ENCODE measurements around the gene ATG7.
"Not testable (repeated sequence)": the region's sequence is repeated elsewhere in the genome, so short reads cannot be mapped to it uniquely, and the experiment has no call there.

The ATG7 gene

DNA sequence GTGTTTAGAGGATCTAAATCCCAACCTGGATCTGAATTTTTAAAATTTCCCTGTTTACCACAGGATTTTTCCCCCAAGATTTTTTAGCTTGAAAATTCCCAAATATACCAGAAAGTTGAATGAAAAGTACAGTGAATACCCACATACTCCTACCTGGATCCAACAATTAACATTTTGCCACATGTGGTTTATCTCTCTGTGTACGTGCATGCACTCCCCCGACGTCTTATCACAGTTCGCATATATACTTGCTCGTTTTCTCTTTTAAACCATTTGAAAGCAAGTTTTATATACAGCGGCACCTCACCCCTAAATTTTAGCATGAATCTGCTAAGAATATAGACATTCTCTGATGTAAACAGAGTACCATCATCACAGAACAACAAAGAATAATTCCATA lies 165.3 kb downstream of the ATG7 start:
- no peak for DNase-seq

DNA sequence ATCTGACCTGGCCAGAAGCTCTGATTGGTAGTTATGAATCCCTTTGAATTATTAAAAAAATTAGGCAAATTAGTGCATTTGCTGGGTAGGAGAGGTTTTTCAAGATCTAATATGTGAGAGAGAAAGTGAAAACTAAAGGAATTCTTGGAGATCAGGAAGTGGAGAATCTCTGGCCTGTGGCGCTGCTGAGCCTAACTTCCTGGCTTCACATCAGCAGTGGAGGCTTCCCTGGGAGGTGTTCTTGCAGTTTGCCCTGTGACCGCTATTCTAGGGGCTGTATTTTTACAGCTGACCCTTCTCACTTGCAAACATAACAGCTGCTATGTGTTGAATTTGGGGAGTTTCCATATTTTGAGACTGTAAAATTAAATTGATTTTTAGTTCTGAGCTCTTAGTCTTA lies 166.4 kb downstream of the ATG7 start:
- no peak for DNase-seq

DNA sequence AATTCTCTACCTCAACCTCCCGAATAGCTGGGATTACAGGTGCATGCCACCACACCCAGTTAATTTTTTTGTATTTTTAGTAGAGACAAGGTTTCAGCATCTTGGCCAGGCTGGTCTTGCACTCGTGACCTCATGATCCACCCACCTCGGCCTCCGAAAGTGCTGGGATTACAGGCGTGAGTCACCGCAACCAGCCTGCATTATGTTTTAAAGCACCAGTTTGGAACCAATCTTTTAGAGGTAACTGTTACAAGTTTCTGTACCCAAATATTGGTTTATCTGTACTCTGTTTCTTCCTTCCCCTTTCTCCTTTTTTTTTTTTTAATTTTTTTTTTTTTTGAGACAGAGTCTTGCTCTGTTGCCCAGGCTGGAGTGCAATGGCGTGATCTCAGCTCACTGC lies 169.1 kb downstream of the ATG7 start:
- DNase-seq, result not testable (repeated sequence)

DNA sequence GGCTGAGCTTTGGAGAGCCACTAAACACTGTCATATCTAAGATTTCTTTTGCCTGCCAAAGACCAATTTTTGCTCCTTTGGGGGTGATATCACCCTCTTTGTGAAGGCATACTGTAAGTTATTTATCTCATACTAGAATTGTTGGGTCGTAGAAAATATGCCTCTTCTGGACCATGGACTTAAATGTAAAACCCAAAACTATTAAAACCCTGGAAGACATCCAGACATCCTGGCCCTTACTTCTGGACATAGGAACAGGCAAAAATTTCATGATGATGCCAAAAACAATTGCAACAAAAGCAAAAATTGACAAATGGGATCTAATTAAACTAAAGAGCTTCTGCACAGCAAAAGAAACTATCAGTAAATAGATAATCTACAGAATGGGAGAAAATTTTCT lies 172.2 kb downstream of the ATG7 start:
- DNase-seq, result no peak

DNA sequence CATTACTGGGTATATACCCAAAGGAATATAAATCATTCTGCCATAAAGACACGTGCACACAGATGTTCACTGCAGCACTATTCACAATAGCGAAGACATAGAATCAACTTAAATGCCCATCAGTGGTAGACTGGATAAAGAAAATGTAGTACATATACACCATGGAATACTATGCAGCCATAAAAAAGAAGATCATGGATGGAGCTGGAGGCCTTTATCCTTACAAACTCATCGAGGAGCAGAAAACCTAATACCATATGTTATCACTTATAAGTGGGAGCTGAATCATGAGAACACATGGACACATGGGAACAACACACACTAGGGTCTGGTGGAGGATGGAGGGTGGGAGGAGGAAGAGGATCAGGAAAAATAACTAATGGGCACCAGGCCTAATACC lies 173.0 kb downstream of the ATG7 start:
- DNase-seq, result not testable (repeated sequence)

DNA sequence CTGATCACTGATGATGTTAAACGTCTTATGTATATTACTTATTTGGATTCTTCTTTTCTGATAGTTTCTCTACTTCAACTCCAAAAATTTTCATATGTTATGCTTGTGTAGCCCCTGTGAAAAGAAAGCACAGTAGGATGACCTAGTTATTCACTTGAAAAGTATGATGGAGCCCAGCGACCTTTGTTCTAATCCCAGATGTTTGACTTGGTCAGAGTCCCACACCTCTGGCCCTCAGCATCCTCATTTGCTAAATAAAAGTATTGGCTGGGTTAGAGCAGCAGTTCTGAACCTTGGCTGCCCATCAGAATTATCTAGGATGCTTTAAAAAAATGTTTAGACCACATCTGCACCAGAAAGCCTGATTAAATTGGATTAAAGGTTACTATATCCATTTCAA lies 173.7 kb downstream of the ATG7 start:
- DNase-seq, result no peak

DNA sequence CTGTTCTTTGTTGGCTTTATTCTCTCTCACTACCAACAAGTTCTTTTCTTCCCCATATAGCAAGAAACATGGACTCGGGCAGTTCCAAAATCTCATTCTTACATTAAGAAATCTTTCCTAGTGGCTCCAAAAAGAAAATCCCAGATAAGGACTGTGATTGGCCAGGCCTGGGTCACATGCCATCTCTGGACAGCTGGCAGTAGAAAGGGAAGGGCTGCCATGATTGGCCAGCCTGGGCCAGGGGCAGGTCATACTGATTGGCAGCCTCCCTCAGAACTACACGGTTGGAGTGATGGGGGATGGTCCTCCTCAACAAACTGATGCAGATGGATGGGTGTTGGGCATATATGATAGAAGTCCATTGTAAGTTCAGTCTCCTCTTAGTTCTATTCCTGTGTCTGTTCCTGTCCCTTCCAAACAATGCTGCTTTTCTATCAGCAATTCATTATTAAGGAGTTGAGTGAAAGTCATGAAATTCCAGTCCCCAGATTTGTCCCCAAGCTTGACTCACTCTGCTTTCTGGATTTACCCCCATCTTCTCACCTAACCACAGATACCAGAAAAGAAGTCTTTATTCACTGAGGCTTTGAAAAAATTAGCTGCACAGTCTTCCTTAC lies 175.5 kb downstream of the ATG7 start:
- no peak for DNase-seq

DNA sequence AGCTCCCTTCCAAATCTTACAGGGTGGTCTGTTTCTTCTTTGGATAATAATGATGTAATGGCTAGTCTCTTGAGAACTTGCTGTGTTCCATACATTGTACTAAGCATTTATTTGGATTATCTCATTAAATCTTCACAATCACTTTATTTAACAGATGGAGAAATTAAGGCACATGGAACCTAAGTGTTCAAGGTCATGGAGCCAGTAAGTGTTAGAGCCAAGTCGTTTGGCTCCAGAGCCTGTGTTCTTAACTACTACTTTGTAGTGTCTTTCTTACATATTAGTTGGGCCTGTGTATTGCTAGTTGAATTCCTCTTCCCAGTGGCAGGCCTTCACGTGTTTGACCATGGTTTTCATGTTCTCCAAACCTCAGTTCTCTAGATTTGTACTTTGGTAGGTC lies 177.8 kb downstream of the ATG7 start:
- no peak for DNase-seq

DNA sequence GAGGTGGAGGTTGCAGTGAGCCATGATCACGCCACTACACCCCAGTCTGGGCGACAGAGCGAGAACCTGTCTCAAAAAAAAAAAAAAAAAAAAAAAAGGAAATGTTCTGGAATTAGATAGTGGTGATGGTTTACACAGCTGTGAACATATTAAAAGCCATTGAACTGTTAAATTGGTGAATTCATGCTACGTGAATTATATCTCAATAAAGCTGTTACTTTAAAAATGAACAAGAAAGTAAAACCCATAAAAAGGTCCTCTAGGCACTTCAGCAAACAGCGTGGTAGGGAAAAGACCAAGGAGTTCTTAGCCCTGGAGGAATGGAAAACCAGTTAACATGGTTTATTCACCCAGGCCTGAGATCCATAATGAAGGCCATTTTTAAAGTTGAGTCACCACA lies 180.1 kb downstream of the ATG7 start:
- DNase-seq, result no peak

DNA sequence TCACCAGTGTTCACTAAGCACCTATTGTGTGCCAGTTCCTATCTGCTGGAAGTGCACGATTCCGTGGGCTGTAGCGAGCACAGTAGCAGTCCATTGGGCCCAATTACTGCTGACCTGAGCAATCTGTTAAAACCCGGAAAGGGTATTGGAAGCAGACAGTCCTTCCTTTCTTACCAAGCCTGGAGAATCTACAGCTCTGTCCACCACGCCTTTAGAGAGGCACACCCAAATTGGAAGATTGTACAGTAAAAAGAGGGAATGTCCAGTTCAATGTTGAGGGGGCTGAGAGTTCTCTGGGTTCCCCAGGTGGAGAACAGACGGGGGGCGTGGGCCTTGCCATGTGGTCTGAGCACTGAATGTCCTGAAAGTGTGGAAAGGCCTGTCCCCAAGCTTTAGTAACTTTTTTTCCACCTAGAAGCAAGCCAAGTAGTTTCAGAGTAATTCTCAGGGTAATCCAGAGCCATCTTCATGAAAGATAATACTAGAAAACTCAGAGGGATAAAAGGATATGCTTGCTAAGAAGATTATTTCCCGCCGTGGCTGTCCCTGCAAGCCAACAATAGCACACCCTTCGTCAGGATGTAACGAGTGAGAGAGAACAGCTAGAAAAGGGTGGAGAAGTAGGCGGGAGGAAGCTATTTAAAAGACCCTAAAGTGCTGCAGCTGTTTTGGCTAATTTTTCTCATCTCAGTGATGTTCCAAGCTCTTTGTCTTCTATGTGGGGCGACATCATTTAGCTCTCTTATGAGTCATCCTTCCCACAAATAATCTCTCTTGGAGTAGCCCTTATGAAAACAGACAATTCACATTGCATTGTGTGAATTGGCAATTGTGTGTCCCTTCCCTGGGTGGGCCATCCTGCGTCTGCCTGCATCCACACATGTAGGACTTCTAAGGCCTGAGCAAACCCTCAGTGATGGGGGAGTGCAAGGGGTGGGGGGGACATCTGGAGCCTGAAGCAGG lies 181.0 kb downstream of the ATG7 start:
- DNase-seq, result no peak

DNA sequence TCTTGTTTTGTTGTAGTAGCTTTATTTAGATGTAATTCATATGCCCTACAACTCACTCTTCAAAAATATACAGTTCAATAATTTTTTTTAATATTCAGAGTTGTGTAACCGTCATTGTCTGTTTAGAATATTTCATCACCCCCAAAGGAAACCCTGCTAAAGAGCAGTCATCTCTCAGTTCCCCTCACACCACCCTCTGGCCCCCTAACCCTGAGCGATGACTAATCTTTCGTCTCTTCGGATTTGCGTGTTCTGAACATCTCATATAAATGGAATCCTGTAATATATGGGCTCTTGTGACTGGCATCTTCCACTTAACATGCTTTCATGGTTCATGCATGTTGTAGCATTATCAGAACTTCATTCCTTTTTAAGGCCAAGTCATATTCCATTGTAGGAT lies 183.8 kb downstream of the ATG7 start:
- no peak for DNase-seq

DNA sequence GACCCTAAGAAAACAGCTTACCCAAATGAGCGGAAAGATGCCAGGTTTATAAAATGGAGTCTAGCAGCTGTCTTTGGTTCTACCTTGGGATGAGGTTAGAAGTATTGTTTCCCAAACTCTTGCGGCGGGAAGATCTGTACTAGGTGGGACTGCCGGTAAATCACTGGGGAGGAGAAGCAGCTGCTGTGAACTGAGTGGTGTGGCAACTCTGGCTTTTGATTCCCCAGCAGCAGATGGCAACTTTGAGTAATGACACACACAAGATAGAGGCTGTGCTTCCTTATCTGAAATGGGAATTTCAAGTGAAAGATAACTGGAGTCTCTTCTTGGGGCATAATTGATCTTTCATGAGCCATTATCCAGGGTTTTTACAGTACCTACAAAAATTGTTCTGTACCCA lies 184.9 kb downstream of the ATG7 start:
- no peak for DNase-seq

DNA sequence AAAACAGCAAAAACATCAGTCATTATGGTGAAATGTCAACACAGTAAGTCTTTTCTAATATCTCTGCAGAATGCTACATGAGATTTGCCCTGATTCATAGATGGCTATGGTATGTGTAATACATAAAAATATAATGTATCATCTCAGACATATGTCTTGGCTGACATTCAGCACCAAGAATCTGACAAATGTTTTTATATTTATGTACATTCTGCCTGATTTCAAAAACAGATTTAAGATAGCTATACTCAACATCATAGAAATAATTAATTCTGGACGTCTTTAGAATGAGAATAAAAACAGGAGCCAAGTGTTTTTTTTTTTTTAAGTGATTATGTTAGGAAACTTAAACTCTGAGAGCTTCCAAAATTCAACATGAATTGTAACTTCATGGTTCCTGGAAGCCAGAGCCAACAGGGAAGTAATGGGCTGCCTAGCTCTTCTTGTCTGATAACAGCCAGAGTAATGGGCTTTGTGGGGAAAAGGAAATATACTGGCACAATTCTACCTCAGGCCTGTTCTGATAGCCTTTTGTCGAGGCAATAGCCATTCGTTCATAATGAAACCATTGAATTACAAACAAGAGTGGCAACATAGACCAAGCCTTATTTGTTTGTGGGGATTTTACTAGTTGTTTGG lies 187.1 kb downstream of the ATG7 start:
- DNase-seq, result no peak

DNA sequence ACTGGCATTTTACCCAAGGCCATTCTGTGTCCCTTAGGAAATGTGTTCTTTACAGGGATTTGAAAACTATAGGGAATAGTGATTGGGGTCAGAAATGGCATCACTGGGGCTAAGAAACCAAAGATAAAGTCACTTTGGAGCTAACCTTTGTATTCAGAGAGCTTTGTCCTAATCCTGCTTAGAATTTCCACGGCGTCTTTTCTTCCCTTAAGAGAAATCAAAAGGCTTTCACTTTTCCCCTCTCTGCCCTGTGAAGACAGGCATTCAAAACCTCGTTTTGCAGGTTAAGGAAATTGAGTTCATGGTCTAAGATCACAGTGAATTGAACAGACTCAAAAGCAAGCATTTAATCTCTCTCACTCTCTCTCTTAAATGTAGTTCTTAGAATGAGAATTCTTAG lies 189.0 kb downstream of the ATG7 start:
- no peak for DNase-seq

DNA sequence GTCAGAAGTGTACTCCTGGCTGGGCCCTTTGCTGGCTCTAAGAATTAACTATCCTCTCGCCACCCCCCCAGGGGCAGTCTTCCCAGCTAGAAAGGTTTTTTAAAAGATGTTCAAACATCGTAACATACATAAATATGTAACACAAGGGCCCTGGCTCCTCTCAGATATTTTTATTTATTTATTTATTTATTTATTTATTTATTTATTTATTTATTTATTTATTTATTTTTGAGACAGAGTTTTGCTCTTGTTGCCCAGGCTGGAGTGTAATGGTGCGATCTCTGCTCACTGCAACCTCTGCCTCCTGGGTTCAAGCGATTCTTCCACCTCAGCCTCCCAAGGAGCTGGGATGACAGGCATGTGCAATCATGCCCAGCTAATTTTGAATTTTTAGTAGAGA lies 190.5 kb downstream of the ATG7 start:
- DNase-seq, result not testable (repeated sequence)

DNA sequence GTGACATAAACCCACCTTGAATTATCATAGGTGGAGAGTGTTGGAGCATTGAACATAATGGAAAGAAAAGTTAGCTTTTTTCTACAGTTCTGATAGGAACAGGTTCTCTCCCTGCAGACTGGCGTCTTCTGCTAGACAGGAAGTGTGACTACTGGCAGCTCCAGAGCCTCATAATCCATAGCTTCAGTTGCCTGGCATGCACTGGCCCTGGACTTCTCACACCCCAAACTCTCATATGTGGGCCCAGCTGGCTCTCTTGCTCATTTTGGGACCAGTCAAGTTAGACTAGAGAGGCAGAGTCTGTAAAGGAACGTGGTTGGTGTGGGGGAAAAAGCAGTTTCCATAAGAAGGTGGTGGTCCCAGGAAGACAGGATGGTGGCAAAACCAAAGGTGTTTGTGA lies 191.4 kb downstream of the ATG7 start:
- DNase-seq, result no peak

DNA sequence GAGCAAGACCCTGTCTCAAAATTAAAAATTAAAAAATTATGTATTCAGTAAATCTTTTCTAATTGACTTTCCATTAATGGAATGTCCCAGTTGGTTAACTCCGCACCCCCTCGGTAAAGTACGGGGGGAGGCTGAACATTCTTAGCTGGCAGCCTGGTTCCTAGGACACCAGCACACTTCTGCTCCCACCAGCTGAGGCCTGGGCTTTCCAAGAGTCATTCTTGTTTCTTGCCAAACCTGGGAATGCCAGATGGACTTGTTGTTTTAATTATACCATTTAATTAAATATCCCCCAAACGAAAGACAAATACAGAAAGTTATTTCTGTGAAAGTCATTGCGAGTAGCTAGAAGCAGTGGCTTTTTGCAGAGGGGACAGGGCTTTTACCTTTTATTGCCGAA lies 192.2 kb downstream of the ATG7 start:
- no peak for DNase-seq

DNA sequence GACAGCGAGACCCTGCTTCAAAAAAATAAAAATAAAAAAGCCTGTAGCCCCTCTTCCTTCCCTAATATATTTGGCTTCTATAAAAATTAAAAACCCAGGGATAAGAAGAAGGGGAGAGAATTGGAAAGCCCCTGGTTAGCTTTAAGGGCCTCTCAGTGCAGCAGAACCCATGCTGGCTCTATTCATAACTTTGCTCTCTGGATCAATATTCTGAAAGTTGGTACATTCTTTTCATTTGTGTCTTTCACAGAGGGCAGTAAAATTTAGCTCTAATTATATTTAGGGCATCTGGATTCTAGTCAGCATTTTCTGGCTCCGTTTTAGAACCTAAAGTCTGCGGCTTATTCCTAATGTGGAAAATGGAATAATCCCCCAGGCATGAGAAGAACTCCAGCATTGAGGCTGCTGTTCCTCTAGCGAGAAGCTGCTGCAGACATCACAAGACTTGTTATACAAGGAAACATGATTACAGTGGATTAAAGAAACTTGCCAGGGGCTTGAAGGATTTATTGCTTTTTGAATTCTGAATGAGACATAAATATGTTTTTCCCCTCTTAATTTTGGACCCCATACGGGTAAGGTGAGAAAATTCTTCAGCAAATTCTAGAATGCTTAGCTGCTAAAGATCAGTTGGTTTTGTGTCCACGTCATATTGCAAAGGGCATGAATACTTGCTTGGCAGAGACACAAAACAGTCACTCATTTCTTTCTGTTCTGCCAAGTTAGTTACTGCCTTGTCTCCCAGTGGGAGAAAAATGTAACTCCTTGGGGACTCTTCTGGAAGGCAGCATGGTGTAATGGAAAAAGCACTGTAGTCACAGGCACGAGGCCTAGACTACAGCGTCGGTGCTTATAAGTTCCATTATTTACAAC lies 193.8 kb downstream of the ATG7 start:
- no peak for DNase-seq

DNA sequence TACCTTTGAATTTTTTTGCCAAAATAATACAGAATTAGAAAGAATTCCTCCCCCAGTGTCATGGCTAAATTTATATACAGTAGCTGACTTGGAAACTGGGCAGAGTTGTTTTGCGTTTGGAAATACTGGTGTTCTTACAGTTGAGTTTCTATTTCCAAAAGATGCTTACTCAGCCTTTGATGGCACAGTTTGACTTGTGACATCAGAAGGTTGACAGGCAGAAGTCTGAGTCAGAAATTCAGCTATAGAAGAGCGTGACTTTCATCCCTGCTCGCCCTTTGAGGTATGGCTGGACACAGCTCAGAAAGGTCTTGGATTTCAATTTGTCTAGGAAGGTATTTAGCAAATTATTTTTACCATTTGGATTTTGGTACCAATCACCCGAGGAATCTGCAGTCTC lies 195.7 kb downstream of the ATG7 start:
- DNase-seq, result no peak

DNA sequence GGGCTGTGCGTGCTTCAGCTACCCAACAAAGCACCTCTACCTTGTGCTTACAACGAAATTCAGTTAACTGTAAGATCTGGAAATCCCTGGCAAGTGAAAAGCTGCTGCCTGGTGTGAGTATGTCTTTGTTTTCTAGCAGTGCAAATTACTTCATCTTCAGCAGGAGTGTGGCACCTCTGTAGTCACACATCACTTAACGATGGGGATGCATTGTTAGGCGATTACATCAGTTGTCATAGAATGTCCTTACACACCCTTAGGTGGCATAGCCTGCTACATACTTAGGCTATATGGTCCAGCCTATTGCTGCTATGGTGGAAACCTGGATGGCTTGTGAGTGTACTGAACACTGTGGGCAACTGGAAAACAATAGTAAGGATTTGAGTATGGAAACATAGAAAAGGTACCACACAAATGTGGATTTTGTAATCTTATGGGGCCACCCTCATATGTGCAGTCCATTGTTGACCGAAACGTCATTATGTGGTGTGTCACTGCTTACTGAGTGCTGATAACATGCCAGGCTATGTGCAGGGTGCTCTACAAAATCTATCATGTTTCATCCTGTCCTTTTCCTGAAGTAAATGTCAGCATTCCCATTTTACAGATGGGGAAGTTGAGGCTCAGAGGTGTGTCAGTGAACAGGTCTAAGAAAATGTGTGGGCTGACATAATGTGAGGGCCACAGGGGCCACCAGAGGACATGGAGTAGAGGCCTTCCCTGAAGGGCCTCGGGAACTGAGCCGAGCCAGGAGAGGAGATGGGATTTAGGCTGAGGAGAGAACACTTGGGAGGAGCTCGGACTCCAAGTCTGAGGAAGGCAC lies 198.0 kb downstream of the ATG7 start:
- no peak for DNase-seq

DNA sequence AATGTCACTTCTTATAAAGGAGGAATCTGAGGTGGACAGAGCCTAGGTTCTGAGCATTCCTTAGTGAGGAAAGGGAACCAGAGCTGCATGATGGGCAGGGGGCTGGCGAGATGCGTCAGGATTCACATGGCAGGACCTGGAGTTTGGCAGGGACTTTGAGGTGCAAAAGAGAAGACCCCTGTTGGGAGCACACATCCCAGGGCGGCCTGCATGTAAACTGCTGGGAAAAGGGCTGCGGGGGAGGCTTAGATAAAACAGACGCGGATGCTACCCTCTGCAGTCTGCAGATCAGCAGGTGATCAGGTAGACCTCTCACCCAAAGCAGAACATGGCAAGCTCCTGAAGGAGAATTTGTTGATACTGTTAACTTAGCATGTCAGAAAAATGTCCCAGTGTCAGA lies 203.1 kb downstream of the ATG7 start:
- no peak for DNase-seq

DNA sequence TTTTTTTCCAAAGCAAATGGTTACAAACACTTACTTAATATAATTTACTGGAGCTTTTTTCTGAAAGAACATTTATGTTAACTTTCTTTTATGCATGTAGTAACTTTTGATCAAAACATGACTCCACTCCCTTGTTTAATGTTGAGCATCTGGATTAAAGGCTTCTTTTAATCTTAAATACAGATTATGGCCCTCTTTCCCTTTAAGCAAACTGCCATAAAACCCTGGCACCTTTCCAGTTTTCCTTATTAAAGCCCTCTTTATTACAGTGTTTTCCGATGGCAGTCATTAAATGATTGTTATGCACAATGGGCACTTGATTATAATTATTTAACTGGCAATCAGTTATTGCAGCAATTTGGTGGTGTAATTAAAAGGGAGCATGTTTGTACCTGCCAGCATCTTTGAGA lies 204.5 kb downstream of the ATG7 start:
- DNase-seq, result peak; percentile 92

Data from COR-L47 (cell line).